ENCODE data around the gene TIMM10.

DNA sequence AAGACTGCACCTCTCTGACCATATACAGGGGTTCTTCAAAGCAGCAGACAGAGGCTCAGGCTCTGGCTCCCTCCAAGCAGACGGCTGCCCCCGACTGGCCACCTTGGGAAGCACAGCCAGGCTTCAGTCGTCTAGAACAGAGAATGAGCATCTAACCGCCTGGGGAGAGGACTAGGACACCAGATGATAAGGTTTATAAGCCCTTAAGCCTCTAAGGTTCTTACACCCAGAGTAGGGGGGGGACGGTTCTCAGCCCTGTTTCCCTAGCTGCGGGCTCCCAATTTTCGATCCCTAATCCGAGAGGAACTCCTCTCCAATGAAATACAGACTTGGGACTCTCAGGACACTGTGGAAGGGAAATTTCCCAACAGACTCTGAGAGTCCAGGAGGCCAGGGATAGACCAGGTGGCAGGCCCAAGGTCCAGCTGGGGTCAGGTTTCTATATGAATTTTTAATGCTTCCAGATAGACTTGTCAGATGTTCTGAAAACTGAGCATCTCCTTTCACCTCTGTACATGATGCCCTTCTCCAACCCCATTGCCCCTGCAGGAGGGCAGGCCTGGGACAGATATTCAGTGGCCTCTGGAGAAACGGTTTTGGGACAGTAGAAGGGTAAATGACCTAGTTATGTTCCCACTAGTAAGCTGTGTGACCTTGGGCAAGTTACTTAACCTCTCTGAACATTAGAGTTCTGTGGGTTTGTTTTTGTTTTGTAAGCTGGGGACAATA lies 50.0 kb downstream of the TIMM10 start:
- TF ChIP-seq CTCF (IDR thresholded peaks at IDR 0.05), result peak; percentile 57 to 80 (median 63)
- no peak for TF ChIP-seq POLR2A (IDR thresholded peaks at IDR 0.05)
